ENCODE results near the gene IL1RAP.
A peak's percentile ranks its signal among the peaks of the same experiment; 100 is the strongest.

Gene IL1RAP

DNA sequence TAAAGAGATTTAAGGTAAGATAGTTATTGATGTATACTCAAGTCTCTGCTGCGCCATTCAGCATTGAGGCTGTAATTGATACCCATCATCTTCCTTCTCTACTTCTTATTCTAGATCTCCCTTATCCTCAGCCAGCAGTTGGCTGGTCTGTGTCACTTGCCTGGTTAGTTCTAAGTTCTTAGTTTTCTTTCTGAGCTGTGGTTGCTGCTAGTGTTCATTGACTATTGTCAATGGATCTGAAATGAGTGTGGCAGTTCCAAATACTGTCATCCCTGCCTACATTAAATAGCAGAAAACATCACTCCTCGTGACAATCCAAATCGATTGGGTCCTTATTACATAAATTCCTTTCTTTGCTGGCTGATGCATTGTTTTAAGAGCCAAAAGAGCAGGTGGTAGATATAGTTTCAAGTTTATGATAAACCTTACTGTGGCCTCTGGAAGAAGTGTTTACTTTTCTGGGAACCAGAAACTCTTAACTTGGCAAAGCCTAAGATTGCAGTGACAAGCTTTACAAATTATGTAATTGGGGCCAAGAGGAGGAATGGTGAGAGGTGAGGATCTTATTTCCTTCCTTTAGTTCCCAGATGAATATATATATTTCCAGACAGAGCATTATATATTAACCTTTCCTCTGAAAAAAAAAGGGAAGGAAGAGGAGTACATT, 180.6 kb downstream of the IL1RAP start:
- Histone ChIP-seq H3K4me3 (replicated peaks; ENCODE audit: insufficient read depth, low read length) (no peak overlapping the region), H3K27me3 (ENCODE audit: insufficient read depth, poor library complexity, severe bottlenecking) (no peaks in the 10 kb centered on the region), H3K27ac (replicated peaks) (no peak overlapping the region)
- no peak for TF ChIP-seq GABPA (IDR thresholded peaks at IDR 0.05; ENCODE audit: low read depth)
- no peak for DNase-seq (ENCODE audit: low read depth in 1 of 2, low spot score in 1 of 2)

DNA sequence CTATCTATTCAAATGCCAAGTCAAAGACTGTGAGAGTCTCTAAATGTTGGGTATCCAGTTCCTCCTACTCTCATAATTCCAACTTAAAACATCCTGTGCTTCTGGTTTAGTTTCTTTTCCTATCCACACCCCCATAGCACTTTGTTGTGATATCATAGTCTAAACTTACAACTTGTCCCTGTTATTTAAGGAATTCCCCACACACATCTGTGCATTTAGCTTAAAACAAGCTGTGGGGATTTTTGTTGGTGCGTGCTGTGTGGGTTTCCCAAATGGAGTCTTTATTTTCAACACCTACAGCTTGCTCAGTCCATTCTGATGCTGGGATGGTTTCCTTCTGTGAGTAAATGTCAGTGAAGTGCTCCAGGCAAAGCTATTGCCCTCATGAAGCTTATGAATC, 181.3 kb downstream of the IL1RAP start:
- no peak overlapping the region for H3K4me3 ChIP-seq (replicated peaks; ENCODE audit: insufficient read depth, low read length)
- DNase-seq (ENCODE audit: low read depth in 1 of 2, low spot score in 1 of 2) = no peak
- H3K27ac ChIP-seq (replicated peaks) = no peak overlapping the region
- no peak for TF ChIP-seq SPI1 (IDR thresholded peaks at IDR 0.05; ENCODE audit: borderline replicate concordance, low read depth)
- no peak for TF ChIP-seq GABPA (IDR thresholded peaks at IDR 0.05; ENCODE audit: low read depth)
- TF ChIP-seq, protein P1, sequence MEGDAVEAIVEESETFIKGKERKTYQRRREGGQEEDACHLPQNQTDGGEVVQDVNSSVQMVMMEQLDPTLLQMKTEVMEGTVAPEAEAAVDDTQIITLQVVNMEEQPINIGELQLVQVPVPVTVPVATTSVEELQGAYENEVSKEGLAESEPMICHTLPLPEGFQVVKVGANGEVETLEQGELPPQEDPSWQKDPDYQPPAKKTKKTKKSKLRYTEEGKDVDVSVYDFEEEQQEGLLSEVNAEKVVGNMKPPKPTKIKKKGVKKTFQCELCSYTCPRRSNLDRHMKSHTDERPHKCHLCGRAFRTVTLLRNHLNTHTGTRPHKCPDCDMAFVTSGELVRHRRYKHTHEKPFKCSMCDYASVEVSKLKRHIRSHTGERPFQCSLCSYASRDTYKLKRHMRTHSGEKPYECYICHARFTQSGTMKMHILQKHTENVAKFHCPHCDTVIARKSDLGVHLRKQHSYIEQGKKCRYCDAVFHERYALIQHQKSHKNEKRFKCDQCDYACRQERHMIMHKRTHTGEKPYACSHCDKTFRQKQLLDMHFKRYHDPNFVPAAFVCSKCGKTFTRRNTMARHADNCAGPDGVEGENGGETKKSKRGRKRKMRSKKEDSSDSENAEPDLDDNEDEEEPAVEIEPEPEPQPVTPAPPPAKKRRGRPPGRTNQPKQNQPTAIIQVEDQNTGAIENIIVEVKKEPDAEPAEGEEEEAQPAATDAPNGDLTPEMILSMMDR (IDR thresholded peaks at IDR 0.05; ENCODE audit: insufficient read depth, low read length) = no peak
- no peak for TF ChIP-seq POLR2AphosphoS5 (IDR thresholded peaks at IDR 0.05; ENCODE audit: low read depth)
- TF ChIP-seq, protein P2, sequence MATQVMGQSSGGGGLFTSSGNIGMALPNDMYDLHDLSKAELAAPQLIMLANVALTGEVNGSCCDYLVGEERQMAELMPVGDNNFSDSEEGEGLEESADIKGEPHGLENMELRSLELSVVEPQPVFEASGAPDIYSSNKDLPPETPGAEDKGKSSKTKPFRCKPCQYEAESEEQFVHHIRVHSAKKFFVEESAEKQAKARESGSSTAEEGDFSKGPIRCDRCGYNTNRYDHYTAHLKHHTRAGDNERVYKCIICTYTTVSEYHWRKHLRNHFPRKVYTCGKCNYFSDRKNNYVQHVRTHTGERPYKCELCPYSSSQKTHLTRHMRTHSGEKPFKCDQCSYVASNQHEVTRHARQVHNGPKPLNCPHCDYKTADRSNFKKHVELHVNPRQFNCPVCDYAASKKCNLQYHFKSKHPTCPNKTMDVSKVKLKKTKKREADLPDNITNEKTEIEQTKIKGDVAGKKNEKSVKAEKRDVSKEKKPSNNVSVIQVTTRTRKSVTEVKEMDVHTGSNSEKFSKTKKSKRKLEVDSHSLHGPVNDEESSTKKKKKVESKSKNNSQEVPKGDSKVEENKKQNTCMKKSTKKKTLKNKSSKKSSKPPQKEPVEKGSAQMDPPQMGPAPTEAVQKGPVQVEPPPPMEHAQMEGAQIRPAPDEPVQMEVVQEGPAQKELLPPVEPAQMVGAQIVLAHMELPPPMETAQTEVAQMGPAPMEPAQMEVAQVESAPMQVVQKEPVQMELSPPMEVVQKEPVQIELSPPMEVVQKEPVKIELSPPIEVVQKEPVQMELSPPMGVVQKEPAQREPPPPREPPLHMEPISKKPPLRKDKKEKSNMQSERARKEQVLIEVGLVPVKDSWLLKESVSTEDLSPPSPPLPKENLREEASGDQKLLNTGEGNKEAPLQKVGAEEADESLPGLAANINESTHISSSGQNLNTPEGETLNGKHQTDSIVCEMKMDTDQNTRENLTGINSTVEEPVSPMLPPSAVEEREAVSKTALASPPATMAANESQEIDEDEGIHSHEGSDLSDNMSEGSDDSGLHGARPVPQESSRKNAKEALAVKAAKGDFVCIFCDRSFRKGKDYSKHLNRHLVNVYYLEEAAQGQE (IDR thresholded peaks at IDR 0.05; ENCODE audit: insufficient replicate concordance, low read depth) = no peak
- no peaks in the 10 kb centered on the region for H3K27me3 ChIP-seq (ENCODE audit: insufficient read depth, poor library complexity, severe bottlenecking)

DNA sequence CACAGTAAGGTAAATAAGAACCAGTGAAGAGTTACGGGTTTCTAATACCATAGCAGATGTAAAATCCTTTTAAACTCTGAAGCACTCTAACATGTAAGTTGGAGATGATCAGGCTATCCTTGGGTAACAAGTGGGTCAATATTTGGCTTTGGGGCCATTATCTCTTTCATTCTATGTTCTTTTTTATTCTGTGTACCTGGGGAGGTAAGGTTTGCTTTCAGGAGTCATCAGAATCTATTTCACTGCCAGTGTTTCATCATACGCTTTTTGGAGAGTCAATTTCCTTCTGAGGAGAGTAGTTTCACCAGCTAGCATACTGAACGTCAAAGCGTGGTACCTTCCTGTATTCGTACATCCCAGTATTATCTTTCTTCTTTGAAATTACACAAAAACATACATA, 182.1 kb downstream of the IL1RAP start:
- no peaks in the 10 kb centered on the region for H3K27me3 ChIP-seq (ENCODE audit: insufficient read depth, poor library complexity, severe bottlenecking)
- no peak for DNase-seq (ENCODE audit: low read depth in 1 of 2, low spot score in 1 of 2)
- H3K4me3 ChIP-seq (replicated peaks; ENCODE audit: insufficient read depth, low read length) = no peak overlapping the region
- no peak overlapping the region; the same call in 1 of the 2 replicates for H3K27ac ChIP-seq (replicated peaks)
- TF ChIP-seq POLR2AphosphoS5 (IDR thresholded peaks at IDR 0.05; ENCODE audit: low read depth) (no peak), GABPA (IDR thresholded peaks at IDR 0.05; ENCODE audit: low read depth) (no peak), SPI1 (IDR thresholded peaks at IDR 0.05; ENCODE audit: borderline replicate concordance, low read depth) (no peak)
- TF ChIP-seq, protein P1 (IDR thresholded peaks at IDR 0.05; ENCODE audit: insufficient read depth, low read length) = no peak
- TF ChIP-seq, protein P2 (IDR thresholded peaks at IDR 0.05; ENCODE audit: insufficient replicate concordance, low read depth) = no peak

DNA sequence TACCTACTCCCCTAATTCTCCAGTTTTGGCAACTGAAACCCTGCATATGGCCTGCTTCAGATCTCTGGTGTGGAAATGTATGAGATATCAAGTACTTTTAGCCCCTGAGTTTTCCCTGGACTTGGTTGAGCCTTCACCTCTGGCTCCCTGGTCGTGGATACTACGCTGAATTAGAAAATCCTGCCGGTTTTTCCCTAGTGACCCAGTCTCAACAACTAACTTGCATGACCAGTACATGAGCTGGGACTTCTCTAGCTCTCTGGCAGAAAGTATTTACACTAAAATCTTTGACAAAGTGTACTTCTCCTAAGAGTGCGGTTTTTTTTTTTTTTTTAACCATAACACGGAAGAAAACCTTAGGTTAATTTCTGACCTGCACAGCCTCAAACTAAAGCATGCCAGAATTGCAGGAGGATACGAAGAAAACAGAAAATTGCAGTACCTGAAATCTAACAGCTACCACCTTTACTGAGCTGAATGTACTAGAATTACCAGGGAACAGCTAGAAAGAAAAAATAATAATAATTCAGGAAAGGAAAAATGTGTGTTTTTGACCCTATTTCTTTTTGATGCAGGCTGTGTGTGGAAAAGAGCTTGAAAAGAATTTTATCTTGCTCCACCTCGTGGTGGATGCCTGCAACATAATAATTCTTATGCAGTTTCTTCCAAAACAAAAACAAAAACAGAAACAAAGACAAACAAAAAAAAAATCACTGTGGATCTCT, 183.1 kb downstream of the IL1RAP start:
- peak in 1 of 2 experiments; percentile 21 for DNase-seq (ENCODE audit: low read depth in 1 of 2, low spot score in 1 of 2)
- Histone ChIP-seq H3K27ac (replicated peaks) (peak overlapping the region; percentile 50), H3K4me3 (replicated peaks; ENCODE audit: insufficient read depth, low read length) (no peak overlapping the region), H3K27me3 (ENCODE audit: insufficient read depth, poor library complexity, severe bottlenecking) (no peaks in the 10 kb centered on the region)
- TF ChIP-seq, protein P2 (IDR thresholded peaks at IDR 0.05; ENCODE audit: insufficient replicate concordance, low read depth) = no peak
- TF ChIP-seq, protein P1 (IDR thresholded peaks at IDR 0.05; ENCODE audit: insufficient read depth, low read length) = peak; percentile 40
